OCI-LY3 (cell line): Measurements from ENCODE around the gene ASTN2.

Experiments
- H2AFZ ChIP-seq: fragments of 200-600, 300-600 bp; shearing (Covaris generic); 2 replicates; pipeline ENCODE4 v1.6.0; 2014; ENCODE audit warnings: antibody characterized with exemption, low read depth, low read length
- H3K27ac ChIP-seq: fragments of 200-600, 300-600 bp; sonication (generic); 2 replicates; pipeline ENCODE4 v1.5.1; 2014; ENCODE audit warnings: mild to moderate bottlenecking, low read length, moderate library complexity, mixed read lengths
- H3K27me3 ChIP-seq: fragments of 200-600, 300-600 bp; sonication (generic); 2 replicates; pipeline ENCODE4 v1.6.1; 2014; ENCODE audit warnings: low read depth, low read length, mixed read lengths
- H3K36me3 ChIP-seq: fragments of 200-600, 300-600 bp; sonication (generic); replicated peaks from 2 replicates; pipeline ENCODE3; 2014; ENCODE audit warnings: low read depth, low read length, mixed read lengths
- H3K4me1 ChIP-seq: fragments of 300-600, 200-600 bp; sonication (generic); 2 replicates; pipeline ENCODE4 v1.6.1; 2014; ENCODE audit warnings: low read length, mixed read lengths
- H3K4me2 ChIP-seq: fragments of 200-600, 300-600 bp; sonication (generic); 2 replicates; pipeline ENCODE4 v1.6.1; 2014; ENCODE audit warnings: low read length, mixed read lengths
- H3K4me3 ChIP-seq: fragments of 300-600, 200-600 bp; sonication (generic); 2 replicates; pipeline ENCODE4 v1.5.1; 2014; ENCODE audit warnings: antibody characterized with exemption, mild to moderate bottlenecking, low read length, moderate library complexity
- H3K79me2 ChIP-seq: fragments of 300-600, 200-600 bp; shearing (Covaris generic); 2 replicates; pipeline ENCODE4 v1.6.1; 2014; ENCODE audit warnings: mild to moderate bottlenecking, low read length, mixed read lengths
- H3K9ac ChIP-seq: fragments of 300-600, 200-600 bp; shearing (Covaris generic); 2 replicates; pipeline ENCODE4 v1.6.0; 2014; ENCODE audit warnings: mild to moderate bottlenecking, low read length, moderate library complexity
- H3K9me3 ChIP-seq: fragments of 200-600, 300-600 bp; shearing (Covaris generic); 2 replicates; pipeline ENCODE4 v1.6.1; 2014; ENCODE audit warnings: low read length, mixed read lengths; ENCODE audit not compliant: insufficient read depth
- H4K20me1 ChIP-seq: fragments of 200-600, 300-600 bp; sonication (generic); 2 replicates; pipeline ENCODE4 v1.6.1; 2016; ENCODE audit warnings: low read length, mixed read lengths; ENCODE audit not compliant: insufficient read depth
- EZH2phosphoT487 ChIP-seq: fragments of 200-600 bp; shearing (Covaris generic); IDR thresholded peaks from 2 replicates; pipeline ENCODE4 v1.6.1; 2018; ENCODE audit warnings: antibody characterized with exemption, mixed run types, low read depth
- TF ChIP-seq, protein P1 (sequence below): fragments of 200-600, 300-600 bp; sonication (generic); IDR thresholded peaks from 2 replicates; pipeline ENCODE4 v1.5.1; 2014; ENCODE audit warnings: antibody characterized with exemption, low read length, low read depth

ASTN2 gene

DNA sequence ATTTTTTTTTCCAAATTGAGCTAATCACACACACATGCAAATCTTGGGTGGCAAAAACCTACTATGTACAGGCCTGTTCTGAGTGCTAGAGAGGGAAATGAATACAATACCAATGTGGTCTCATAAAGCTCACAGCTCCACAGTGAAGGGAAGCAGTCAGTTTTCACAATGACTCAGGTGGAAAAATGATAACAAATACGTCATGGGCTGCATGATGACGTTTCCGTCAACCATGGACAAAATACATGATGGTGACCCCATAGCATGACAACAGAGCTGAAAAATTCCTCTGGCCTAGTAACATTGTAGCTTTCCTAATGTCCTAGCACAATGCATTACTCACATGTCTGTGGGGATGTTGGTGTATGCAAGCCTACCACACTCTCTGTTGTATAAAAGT, 475.2 kb downstream of the ASTN2 start:
- Histone ChIP-seq H4K20me1 (no peaks in the 10 kb centered on the region), H3K4me1 (peaks cover 64% of the 10 kb centered on the region), H3K36me3 (no peaks in the 10 kb centered on the region), H3K9me3 (no peaks in the 10 kb centered on the region), H3K4me2 (peak overlapping the region; percentile 23), H3K4me3 (no peak overlapping the region), H3K27me3 (no peaks in the 10 kb centered on the region), H3K79me2 (no peaks in the 10 kb centered on the region), H3K27ac (no peak overlapping the region), H3K9ac (no peak overlapping the region), H2AFZ (no peak overlapping the region)
- TF ChIP-seq, protein P1, sequence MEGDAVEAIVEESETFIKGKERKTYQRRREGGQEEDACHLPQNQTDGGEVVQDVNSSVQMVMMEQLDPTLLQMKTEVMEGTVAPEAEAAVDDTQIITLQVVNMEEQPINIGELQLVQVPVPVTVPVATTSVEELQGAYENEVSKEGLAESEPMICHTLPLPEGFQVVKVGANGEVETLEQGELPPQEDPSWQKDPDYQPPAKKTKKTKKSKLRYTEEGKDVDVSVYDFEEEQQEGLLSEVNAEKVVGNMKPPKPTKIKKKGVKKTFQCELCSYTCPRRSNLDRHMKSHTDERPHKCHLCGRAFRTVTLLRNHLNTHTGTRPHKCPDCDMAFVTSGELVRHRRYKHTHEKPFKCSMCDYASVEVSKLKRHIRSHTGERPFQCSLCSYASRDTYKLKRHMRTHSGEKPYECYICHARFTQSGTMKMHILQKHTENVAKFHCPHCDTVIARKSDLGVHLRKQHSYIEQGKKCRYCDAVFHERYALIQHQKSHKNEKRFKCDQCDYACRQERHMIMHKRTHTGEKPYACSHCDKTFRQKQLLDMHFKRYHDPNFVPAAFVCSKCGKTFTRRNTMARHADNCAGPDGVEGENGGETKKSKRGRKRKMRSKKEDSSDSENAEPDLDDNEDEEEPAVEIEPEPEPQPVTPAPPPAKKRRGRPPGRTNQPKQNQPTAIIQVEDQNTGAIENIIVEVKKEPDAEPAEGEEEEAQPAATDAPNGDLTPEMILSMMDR = no peak
- no peak for TF ChIP-seq EZH2phosphoT487

DNA sequence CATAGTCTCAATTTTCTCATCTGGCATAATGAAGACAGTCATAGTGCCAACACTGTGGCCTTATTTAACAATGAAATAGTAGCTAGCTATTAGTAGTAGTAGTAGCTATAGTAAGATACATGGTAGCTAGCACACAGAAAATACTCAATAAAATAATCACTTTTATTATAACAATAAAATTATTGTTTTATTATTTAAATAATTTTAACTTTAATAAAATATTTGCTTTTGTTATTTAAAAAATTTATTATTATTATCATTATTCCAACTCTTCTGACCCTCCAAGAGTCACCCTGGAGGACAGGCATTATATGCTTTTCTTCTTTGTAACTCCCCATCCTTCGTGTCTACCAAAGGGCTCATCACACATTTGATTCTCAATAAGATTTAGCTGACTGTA, 475.7 kb downstream of the ASTN2 start:
- Histone ChIP-seq H3K79me2 (no peaks in the 10 kb centered on the region), H4K20me1 (no peaks in the 10 kb centered on the region), H3K4me1 (peaks cover 59% of the 10 kb centered on the region), H2AFZ (no peak overlapping the region), H3K4me3 (no peak overlapping the region), H3K27me3 (no peaks in the 10 kb centered on the region), H3K9me3 (no peaks in the 10 kb centered on the region), H3K4me2 (peak overlapping the region; percentile 23), H3K9ac (no peak overlapping the region), H3K27ac (no peak overlapping the region), H3K36me3 (no peaks in the 10 kb centered on the region)
- no peak for TF ChIP-seq EZH2phosphoT487
- TF ChIP-seq, protein P1 = no peak

DNA sequence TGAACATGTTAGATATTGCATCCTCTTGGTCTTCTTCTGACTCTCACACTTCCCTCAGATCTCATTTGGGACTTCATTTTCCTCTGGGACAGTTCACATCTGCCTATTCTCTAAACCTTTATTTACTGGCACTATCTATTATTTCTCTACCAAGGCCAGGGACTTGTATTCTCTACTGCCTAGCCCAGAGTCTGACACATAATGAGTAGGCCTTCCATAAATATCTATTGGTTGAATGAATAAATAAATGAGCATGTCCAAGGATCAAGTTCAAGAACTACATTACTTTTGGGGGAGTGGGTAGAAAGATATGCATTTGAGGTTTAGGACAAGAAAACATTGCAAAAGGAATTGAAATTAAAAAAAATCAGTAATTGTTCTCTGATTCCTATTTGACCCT, 477.5 kb downstream of the ASTN2 start:
- Histone ChIP-seq H3K9ac (no peak overlapping the region), H3K27me3 (no peaks in the 10 kb centered on the region), H3K4me3 (no peak overlapping the region), H3K27ac (no peak overlapping the region), H3K4me2 (no peak overlapping the region), H3K4me1 (peaks cover 41% of the 10 kb centered on the region), H3K9me3 (no peaks in the 10 kb centered on the region), H2AFZ (no peak overlapping the region), H4K20me1 (no peaks in the 10 kb centered on the region), H3K79me2 (no peaks in the 10 kb centered on the region), H3K36me3 (no peaks in the 10 kb centered on the region)
- TF ChIP-seq, protein P1 = no peak
- no peak for TF ChIP-seq EZH2phosphoT487

DNA sequence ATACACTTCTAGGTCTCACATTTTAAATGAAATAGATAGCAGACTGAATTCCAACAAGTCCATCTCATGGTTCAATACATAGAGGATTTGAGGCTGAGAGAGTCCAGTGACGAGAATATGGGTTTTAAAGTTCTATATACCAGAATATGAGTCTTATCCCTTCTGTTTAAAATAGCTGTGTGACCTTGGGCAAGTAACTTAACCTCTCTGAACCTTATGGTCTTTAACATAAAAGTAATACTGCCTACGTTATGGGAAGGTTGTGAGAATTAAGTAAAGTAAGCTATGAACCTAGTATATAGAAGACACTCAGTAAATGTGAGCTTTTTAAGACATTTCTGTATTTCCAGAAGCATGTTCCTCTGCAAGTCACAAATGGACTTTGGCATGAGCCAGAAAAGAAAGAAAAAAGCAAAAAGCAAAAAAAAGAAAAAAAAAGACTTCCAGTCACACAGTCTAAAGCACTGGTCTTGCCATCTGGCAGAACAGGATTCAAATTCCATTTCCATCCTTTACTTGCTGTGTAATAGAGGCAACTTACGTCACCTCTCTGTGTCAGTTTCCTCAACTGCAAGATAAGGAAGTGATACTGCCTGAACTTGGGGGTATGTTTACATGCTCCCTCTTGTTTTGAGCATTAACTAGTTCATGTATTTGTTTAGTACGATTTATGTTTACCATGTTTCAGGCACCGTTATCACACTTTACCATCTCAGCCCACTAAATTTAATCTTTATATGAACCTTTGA, 479.5 kb downstream of the ASTN2 start:
- no peaks in the 10 kb centered on the region for H4K20me1 ChIP-seq
- no peaks in the 10 kb centered on the region for H3K36me3 ChIP-seq
- no peaks in the 10 kb centered on the region for H3K9me3 ChIP-seq
- H3K27me3 ChIP-seq = no peaks in the 10 kb centered on the region; the same call in 1 of the 2 replicates
- H3K4me2 ChIP-seq = no peak overlapping the region; the same call in 1 of the 2 replicates
- no peak overlapping the region for H3K4me3 ChIP-seq
- no peaks in the 10 kb centered on the region for H3K79me2 ChIP-seq
- H3K27ac ChIP-seq = no peak overlapping the region
- H2AFZ ChIP-seq = 0 out of 2 replicates have a peak overlapping the region, but pooled peaks have one; percentile 31
- TF ChIP-seq EZH2phosphoT487 = no peak
- TF ChIP-seq, protein P1 = no peak
- peaks cover 24% of the 10 kb centered on the region for H3K4me1 ChIP-seq
- H3K9ac ChIP-seq = no peak overlapping the region
